ENCODE results near the gene S100A1.
A peak's percentile ranks its signal among the peaks of the same experiment; 100 is the strongest.
"Not testable (repeated sequence)": the region's sequence is repeated elsewhere in the genome, so short reads cannot be mapped to it uniquely, and the experiment has no call there.

The S100A1 gene

DNA sequence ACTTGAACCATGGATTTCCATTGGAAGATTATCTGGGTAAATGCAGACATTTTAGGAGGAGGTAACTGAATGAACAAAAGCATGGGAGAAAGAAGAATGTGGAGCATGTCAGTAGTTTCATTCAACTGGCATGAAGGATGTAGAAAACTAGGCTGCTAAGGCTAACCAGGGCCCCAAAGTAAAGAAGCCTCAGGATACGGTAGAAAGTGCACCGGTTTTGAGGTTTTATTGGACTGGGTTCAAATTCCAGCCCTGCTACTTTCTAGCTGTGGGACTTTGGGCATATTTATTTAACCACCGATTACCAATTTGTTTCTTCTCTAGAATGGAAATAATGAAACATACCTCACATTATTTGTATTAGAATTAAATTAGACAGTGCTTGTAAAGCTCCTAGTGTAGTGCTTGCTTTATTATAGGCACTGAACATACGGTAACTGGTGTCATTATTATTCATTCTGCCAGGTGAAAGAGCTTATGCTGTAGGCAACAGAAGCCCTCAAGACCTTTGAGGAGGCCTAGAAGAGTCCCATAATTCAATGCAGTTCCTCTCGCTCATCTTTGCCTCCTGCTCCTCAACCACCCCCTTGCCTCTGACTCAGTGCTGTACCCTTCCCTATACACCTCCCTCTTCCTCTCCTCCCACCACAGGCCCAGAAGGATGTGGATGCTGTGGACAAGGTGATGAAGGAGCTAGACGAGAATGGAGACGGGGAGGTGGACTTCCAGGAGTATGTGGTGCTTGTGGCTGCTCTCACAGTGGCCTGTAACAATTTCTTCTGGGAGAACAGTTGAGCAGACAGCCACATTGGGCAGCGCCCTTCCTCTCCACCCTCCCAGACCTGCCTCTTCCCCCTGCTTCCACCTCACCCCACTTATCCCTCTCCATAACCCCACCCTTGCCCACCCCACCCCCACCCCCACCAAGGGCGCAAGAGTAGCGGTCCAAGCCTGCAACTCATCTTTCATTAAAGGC is 3.1 kb downstream of the S100A1 start:
- no peak for DNase-seq (ENCODE audit: low spot score)

DNA sequence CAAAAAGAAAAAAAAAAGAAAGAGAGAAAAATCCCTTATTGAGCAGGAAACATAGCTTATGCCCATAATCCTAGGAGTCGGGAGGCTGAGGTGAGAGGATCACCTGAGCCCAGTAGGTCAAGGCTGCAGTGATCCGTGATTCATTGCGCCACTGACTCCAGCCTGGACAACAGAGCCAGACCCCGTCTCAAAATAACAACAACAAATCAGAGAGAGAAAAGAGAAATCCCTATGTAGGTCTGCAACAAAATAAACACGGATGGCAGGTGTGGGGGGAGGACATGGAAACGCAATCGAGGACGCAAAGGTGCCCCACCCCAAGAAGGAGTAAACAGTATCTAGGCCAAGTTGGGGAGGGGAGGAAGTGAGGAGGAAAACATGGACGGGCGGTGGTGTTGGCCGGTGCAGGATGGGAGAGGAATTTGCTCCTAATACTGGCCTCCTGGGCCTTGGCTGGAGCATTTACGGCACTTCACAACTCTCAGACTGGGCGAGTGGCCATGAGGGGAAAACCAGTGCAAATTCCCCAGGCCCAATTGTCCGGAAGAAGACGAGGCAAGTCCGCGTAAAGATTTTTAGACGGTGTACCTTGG is 5.0 kb downstream of the S100A1 start:
- no peak for DNase-seq (ENCODE audit: low spot score)

DNA sequence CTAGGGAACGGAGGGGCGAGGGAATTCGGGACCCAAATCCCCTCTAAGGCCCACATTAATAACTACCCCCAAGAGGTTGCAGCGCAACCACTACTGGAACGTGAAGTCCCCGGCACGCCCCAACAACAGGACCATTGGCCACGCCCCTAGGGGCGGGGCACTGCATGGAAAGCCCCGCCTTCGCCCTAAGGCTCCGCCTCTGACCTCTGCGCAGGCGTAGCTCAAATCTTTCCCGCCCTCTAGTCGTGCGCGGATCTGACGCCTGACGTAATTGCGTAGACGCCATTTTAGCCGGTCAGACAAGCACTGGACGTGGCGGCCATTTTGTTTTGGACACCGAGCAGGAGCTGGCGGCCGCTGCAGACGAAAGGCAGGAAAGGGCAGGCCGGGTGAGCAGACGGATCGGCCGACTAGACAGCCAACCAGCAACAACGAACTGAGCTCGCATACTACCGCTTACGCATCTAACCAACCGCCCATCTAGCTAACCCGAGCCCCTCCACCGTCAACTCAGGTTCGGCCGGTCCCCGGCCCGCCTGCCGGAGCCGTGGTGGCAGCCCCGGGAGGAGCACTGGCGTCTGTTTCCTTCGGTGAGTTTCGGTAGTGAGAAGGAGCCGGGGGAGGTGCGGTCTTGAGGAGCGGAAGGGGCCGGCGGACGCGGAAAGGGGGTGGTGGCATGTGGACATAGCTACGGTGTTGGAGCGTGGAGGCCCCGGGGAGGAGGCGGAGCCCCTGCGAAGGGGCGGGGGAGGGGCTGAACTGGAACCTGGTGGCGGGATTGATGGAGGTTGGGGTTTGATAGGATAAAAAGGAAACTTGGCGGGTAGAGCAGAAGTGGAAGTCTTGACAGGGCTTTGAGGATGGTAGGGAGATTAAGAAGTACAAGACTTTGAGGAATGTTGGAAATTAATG is 5.8 kb downstream of the S100A1 start, which contains the start of gene CHTOP:
CHTOP (plus strand) TSS at position 313 of the 912 bp plus-strand sequence. CDS start 2,523 bp downstream, outside the sequence.
- DNase-seq (ENCODE audit: low spot score) = peak; percentile 98

DNA sequence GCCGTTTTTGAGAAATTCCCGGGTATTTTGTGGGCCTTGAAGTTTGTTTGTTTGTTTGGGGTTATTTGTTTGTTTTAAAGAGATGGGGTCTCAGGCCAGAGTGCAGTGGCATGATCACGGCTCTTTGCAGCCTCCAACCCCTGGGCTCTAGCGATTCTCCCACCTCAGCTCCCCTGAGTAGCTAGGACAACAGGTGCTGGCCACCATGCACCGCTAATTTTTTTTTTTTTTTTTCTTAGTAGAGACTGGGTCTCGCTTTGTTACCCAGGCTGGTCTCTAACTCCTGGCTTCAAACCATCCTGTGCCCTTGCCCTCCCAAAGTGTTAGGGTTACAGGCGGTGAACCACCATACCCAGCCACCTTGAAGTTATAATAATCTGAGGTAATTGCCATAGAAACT is 7.6 kb downstream of the S100A1 start:
- DNase-seq (ENCODE audit: low spot score) = no peak

DNA sequence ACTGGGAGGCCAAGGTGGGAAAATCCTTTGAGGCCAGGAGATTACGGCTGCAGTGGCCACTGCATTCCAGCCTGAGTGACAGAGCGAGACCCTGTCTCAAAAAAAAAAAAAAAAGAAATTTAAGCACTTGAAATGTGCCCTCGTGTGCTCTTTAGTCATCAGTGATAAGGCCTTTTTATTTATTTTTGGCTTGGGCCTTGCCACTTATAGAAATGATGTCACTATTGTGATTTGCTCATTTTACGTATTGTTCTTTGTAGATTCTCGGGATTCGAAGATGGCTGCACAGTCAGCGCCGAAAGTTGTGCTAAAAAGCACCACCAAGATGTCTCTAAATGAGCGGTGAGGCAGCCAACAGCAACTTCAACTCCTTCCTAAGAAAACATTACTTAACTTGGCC is 8.1 kb downstream of the S100A1 start:
- DNase-seq (ENCODE audit: low spot score) = no peak

DNA sequence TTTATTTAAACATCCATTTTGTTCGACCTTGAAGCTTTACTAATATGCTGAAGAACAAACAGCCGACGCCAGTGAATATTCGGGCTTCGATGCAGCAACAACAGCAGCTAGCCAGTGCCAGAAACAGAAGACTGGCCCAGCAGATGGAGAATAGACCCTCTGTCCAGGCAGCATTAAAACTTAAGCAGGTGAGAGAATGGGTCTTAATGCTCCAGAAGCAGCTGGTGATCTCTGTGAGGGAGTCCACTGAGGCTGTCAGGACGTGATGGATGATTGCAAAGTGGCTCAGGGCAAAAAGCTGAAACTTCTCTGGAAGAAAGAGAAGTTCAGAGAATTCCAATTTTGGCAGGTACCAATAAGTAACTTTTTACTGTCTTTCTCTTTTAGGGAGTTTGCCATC is 10.0 kb downstream of the S100A1 start:
- DNase-seq (ENCODE audit: low spot score) = no peak

DNA sequence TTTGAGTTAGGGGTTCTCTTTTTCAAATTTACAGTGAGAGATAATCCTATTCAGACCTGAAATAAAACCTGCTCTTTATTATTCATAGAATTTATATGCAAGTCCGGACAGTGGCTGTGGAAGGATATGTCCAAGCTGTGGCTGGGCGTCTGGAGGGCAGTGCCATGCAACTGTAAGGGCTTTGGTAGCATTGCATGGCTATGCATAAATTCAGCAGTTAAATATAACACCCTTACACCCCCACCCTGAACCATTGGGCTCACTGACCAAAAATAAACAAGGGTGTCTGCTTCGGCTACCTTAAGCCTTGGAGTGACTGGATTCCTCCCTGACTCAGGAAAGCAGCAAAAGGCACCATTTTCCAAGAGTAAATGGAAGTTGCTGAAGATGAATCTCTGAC is 11.0 kb downstream of the S100A1 start:
- no peak for DNase-seq (ENCODE audit: low spot score)

DNA sequence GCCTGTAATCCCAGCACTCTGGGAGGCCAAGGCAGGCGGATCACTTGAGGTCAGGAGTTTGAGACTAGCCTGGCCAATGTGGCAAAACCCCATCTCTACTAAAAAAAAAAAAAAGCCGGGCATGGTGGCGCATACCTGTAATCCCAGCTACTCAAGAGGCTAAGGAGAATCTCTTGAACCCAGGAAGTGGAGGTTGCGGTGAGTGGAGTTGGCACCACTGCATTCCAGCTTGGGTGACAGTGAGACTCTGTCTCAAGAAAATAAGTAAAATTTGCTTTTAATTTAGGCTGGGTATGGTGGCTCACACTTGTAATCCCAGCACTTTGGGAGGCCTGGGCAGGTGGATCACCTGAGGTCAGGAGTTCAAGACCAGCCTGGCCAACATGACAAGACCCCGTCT is 12.0 kb downstream of the S100A1 start:
- not testable (repeated sequence) for DNase-seq (ENCODE audit: low spot score)

DNA sequence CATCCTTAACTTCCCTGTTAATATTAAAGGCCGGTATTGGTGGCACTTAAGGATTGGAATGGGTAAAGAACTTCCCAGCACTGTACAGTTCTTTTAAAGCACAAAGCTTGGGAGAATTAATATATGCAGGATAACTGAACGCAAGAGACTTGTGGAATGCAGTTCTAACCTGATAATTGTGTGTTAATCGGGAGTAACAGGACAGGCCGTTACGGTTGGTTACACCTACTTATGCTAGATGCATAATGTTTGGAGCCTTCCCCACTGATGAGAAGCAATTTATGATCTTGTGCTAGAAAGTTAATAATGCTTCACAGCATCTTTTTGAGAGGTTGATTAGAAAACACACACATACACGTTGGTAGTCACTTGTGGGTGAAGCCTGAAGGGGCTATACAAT is 12.6 kb downstream of the S100A1 start:
- DNase-seq (ENCODE audit: low spot score) = no peak

DNA sequence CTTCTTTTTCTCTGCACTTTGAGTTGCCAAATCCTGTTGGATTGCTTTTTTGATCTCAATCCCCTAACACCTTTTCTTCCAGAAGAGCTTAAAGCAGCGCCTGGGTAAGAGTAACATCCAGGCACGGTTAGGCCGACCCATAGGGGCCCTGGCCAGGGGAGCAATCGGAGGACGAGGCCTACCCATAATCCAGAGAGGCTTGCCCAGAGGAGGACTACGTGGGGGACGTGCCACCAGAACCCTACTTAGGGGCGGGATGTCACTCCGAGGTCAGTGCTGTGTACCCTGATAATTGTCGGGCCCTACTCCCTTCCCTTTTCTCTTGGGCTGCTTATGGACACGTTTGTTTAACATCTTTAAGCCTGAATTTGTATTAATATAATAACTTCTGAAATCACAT is 13.9 kb downstream of the S100A1 start:
- no peak for DNase-seq (ENCODE audit: low spot score)

DNA sequence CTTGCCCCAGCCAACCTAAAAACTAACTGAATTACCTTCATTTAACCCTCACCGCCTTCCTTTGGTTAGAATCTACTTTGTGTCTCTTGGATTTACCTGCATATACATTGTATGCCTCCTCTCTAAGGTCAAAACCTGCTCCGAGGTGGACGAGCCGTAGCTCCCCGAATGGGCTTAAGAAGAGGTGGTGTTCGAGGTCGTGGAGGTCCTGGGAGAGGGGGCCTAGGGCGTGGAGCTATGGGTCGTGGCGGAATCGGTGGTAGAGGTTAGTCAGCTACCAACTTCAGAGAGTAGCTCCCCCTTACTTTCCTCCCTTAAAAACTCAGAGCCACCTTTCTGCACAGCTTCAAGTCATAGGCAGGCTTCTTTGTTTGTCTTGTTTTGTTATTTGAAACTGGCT is 14.9 kb downstream of the S100A1 start:
- no peak for DNase-seq (ENCODE audit: low spot score)

DNA sequence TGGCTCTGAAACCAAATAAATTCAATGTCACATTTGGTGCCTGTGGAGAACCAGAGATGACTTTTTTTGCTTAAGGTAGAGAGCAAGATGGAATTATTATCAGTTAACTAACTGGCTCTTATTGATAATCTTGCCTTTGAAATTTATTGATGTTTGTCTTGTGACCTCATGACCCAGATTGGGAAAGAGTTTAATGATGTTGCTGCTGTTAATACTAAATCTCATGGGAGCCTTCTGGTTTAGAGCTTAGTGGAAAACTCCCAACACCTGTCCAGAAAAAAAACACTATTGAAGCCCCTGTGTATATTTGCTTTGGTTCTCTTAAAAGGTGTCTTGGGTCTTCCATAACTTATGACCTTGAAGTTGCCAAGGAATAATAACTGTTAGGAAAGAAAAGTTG is 15.6 kb downstream of the S100A1 start:
- DNase-seq (ENCODE audit: low spot score) = no peak

DNA sequence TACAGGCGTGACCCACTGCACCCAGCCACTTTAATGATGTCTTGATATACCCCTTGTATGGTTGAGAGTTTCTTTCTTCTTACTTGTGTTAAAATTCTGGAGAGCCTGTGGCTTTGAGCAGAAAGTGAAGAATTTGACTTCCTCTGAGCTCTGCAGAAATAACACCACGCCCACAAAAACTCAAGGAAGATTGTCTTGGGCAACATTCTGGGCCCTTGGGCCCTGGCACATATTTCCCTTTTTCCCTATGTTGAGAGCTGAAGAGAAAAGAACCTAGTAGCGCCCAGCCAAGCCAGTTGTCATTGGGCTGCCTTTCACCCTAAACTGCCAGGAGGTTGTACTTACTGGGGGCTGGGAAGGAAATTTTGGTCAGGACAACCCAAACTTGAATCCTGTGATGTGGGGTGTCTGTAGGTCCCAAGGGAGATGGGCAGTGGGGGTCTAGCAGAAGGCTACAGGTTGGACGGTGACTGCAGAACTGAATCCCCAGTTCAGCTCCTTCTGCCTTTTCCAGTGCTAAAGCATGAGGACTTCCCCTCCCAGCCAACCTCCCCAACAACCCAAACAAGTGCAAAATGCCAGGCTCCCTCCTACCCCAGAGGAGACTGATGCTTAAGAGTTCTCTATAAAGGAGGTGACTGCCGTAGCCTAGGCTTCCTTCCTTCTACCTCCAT is 18.6 kb downstream of the S100A1 start:
- no peak for DNase-seq (ENCODE audit: low spot score)

DNA sequence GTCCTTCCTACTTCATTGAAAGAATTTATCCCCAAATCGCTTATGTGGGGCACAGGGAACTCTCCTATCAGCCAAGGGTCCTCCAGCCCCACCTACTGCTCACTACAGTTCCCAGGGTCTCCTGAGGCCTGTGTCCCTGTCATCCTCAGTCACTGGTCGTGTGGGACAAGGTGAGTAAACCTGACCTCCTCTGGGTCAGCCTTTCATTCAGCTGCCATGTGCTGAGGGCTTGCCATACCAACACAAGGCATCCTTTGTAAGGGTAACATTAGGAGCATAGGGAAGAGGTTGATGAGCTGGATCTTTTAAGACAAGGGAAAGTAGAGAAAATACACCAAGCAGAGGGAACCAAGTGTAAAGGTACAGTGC is 19.1 kb downstream of the S100A1 start:
- DNase-seq (ENCODE audit: low spot score) = no peak

DNA sequence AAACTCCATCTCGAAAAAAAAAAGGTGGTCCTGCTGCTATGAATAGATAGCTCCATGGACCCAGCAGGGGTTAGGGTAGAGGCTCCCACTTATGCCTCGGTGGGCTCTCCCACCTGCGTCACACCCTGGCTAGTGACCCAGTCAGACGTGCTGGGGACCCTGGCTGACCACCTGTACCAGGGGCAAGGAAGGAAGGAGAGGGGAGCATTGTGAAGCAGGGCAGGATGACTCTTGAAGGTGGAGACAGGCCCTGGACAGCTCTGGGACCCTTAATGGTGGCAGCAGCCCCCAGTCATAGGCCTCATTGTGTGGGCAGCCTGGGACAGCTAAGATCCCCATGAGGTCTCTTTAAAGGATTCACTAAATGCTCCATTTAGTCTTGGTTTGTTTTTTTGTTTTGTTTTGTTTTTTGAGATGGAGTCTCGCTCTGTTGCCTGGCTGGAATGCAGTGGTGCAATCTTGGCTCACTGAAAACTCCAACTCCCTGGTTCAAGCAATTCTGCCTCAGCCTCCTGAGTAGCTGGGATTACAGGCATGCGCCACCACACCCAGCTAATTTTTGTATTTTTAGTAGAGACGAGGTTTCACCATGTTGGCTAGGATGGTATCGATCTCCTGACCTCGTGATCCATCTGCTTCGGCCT is 19.9 kb downstream of the S100A1 start:
- DNase-seq (ENCODE audit: low spot score) = no peak

DNA sequence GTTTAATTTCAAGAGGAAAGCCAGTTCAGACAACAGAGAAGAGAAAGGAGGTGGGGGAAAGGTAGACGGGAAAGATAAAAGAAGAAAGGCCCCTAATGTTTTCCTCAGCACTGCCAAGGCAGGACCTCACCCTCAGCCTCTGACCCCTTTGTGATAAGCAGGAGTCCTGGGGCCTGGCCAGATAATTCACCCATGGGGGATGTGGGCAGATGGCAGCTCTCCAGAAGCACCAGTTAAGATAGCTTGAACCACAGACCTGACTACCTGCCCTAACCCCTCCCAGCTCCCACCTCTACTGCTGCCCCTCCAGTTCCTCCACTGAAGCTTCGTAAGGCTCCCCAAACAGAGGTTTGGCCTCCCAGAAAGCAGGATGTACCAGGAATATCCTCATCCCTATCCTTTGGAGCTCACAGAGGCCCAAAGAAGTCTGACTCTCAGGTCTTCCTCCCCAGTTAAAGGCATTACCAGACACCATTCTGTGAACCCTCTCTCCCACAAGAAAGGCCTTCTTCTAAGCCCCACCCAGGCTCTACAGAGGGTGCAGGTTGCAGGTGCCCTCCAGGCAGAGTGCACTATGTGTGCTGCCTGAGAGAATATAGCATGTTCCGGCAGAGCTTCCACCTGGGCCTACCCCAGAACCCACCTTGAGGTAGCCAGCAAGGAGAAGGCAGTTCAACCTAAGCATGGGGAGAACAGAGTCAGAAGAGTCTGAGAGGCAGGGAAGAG is 21.1 kb downstream of the S100A1 start:
- no peak for DNase-seq (ENCODE audit: low spot score)

DNA sequence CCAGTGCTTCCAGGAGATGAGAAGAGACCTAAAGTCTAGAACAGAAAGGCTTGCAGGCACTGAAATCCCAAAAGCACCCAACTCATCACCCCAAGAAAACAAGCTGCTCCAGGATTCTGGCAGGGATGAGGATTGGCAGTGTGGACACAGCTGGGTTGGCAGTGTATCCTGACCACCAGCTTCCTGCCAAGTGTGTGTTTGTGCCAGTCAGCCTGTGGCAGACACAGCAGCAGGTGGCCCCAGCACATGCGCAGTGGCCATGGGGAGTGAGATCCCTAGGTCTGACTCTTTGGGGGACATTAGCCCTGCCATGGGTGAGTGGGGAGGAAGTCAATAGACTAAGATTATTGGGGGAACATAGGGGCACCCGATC is 21.6 kb downstream of the S100A1 start:
- DNase-seq (ENCODE audit: low spot score) = no peak

DNA sequence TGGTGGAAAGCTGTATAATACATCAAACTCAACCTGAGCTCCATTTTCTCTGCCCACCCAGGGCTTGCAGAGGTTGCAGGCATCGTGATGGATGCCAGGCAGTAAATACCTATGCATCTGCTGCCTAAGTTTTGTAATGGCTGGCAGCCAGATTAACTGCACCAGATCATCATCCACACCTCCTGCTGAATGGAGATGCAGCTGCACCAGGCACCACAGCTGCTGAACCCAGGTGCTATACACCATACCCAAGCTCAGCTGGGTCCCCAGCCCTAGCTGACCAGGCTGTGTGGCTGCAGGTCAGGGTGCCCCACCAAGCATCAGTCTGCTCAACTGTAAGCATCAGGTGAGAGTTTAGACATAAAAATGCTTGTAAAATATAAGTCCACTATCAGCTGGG is 23.5 kb downstream of the S100A1 start:
- DNase-seq (ENCODE audit: low spot score) = no peak

DNA sequence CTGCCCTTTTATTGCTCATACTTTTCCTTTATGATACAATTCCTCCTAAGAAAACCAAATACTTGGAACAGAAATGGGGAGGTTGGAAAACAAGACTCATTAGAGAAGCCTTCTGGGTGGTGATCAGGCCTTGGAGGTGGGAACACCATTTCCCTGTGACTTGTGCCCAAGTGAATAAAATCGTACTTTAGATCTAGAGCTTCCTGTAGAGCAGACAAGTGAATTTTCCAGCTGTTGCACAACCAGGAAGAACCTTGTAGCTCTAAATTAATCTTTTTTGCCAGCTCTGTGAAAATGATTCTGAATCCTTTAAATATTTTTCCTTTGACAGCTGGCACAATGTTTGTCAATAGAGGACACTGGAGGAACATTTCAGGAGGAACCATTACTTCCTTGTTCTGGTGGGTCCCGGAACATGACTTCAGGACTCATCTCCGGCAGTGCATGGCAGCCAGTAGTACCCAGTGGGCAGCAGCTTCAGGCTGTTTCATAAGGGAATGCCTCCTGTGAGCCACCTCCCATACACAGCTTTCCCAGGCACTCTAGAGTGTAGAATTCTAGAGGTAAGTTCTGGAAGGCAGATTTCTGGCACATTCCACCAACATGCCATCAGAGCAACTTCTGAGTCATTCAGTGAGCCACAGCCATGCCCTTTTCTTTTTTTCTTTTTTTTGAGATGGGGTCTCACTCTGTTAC is 24.7 kb downstream of the S100A1 start:
- DNase-seq (ENCODE audit: low spot score) = peak; percentile 57

DNA sequence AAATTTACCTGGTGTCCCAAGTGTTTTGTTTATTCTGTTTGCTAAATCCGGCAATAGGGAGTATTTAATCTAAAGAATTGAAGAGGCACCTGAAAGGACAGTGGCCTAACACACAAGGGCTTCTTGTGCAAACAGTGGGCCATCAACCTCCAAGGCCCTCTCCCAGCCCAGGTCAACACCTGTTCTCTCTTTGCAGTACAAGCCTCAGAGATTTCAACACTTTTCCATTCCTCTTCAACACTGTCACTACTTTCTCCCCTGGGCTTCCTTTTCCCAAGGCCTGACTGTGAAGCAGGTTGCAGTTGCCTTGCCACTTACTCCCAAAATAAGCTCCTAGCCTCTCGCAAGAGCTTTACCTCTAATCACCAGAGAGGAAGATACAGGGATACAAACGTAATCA is 27.1 kb downstream of the S100A1 start:
- no peak for DNase-seq (ENCODE audit: low spot score)
